HUDEP-2 (cell line): ENCODE results near the gene ATR.
"Not testable (repeated sequence)": the region's sequence is repeated elsewhere in the genome, so short reads cannot be mapped to it uniquely, and the experiment has no call there.

Experiments
- DNase-seq, 76 experiments: peaks; one replicate each; lab custom pipeline; 2025; ENCODE audit not compliant: unreplicated experiment in 76 of 76; lab: John Stamatoyannopoulos, UW

The ATR gene

GRCh38 chr3:142459096-142459495 is 119.4 kb downstream of the ATR start:
- no peak for DNase-seq

- DNase-seq: no peak
These were observed 127.7 kb downstream of the ATR start for GRCh38 chr3:142450881-142451280.

- DNase-seq: no peak
These were observed 128.3 kb downstream of the ATR start for GRCh38 chr3:142450189-142450588.

- DNase-seq: peak; percentile 5 to 94 (median 85)
These were observed 130.4 kb downstream of the ATR start, which contains the start of gene XRN1 for GRCh38 chr3:142447852-142448823. TSS of gene XRN1 (minus strand) at chr3:142448037. CDS start at chr3:142447944, 93 bp downstream.

- DNase-seq: peak in 37 of 76 experiments; percentile 1 to 84 (median 33)
These were observed 131.2 kb downstream of the ATR start for GRCh38 chr3:142447301-142447851.

GRCh38 chr3:142445816-142446254 is 132.7 kb downstream of the ATR start:
- no peak for DNase-seq

- no peak for DNase-seq
These were observed 134.2 kb downstream of the ATR start for GRCh38 chr3:142444343-142444742.

- not testable (repeated sequence) for DNase-seq
These were observed 135.5 kb downstream of the ATR start for GRCh38 chr3:142443060-142443459.

- DNase-seq: peak in 3 of 76 experiments; percentile 7 to 13 (median 10)
These were observed 138.9 kb downstream of the ATR start for GRCh38 chr3:142439499-142440220.

- DNase-seq: not testable (repeated sequence)
These were observed 140.4 kb downstream of the ATR start for GRCh38 chr3:142438096-142438495.

- no peak for DNase-seq
These were observed 141.5 kb downstream of the ATR start for GRCh38 chr3:142436951-142437585.

GRCh38 chr3:142434503-142434902 is 144.0 kb downstream of the ATR start:
- DNase-seq: no peak

- DNase-seq: no peak
These were observed 145.4 kb downstream of the ATR start for GRCh38 chr3:142433110-142433509.

GRCh38 chr3:142429582-142429981 is 149.0 kb downstream of the ATR start:
- DNase-seq: no peak

- DNase-seq: no peak
These were observed 153.8 kb downstream of the ATR start for GRCh38 chr3:142424754-142425153.

GRCh38 chr3:142418926-142419592 is 159.5 kb downstream of the ATR start:
- DNase-seq: no peak

- no peak for DNase-seq
These were observed 161.2 kb downstream of the ATR start for GRCh38 chr3:142417302-142417701.

- DNase-seq: not testable (repeated sequence)
These were observed 178.0 kb downstream of the ATR start for GRCh38 chr3:142400537-142400936.
